Neural progenitor cell (in vitro differentiated cells): Measurements from ENCODE around the gene PCNX3.

Source experiments
- EZH2phosphoT487 ChIP-seq: fragments of 200-600 bp; sonication (generic); IDR thresholded peaks from 2 replicates; pipeline ENCODE4 v1.6.1; 2017; ENCODE audit warnings: antibody characterized with exemption
- TF ChIP-seq, protein P1 (sequence below): fragments of 200-600 bp; sonication (generic); IDR thresholded peaks from 2 replicates; pipeline ENCODE4 v1.5.1; 2017; ENCODE audit warnings: antibody characterized with exemption, mild to moderate bottlenecking

DNA sequence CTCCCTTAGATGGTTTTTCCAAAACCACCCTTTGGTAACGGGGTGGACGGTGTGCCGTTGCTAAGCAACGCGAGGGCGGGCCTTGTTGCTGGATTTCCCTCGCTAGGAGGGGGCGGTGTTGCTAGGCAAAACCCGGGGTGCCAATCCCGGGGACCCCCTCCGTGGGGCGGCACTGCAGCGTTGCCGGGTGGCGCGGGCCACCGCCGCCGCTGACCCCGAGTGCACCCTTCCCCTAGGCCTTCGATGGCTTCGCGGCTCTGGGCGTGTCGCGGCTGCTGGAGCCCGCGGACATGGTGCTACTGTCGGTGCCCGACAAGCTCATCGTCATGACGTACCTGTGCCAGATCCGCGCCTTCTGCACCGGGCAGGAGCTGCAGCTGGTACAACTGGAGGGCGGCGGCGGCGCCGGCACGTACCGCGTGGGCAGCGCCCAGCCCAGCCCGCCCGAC is 30.8 kb upstream of the PCNX3 start:
- TF ChIP-seq, protein P1, sequence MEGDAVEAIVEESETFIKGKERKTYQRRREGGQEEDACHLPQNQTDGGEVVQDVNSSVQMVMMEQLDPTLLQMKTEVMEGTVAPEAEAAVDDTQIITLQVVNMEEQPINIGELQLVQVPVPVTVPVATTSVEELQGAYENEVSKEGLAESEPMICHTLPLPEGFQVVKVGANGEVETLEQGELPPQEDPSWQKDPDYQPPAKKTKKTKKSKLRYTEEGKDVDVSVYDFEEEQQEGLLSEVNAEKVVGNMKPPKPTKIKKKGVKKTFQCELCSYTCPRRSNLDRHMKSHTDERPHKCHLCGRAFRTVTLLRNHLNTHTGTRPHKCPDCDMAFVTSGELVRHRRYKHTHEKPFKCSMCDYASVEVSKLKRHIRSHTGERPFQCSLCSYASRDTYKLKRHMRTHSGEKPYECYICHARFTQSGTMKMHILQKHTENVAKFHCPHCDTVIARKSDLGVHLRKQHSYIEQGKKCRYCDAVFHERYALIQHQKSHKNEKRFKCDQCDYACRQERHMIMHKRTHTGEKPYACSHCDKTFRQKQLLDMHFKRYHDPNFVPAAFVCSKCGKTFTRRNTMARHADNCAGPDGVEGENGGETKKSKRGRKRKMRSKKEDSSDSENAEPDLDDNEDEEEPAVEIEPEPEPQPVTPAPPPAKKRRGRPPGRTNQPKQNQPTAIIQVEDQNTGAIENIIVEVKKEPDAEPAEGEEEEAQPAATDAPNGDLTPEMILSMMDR: no peak
- TF ChIP-seq EZH2phosphoT487: no peak
